A673 (cell line): ENCODE data around the gene GAB1. TPM values are rescaled to one million over a fixed set of nuclear protein-coding genes. Genes with fewer than 3 reads are reported as not detected.

Source experiments
- BruUV-seq: library from RNA; stranded (reverse); fragments of 400-500 nt; replicated peaks from 2 replicates; lab custom pipeline; 2021; lab: Mats Ljungman, UMichigan
- CTCF ChIA-PET: fragments of 300-600 bp; sonication (Branson Sonifier 250); formaldehyde crosslinking; loops from one replicate; lab custom pipeline; 2022; ENCODE audit warnings: antibody characterized with exemption; lab: Charles Lee
- POLR2A ChIA-PET: fragments of 300-600 bp; sonication (Branson Sonifier 250); formaldehyde crosslinking; loops from one replicate; lab custom pipeline; 2022; ENCODE audit warnings: antibody characterized with exemption; ENCODE audit not compliant: low non-redundant PET; lab: Charles Lee
- DNase-seq: peaks from one replicate; pipeline ENCODE4 v3.0.0-alpha.2; 2015; ENCODE audit warnings: low spot score
- H3K27ac ChIP-seq: fragments of 200-600 bp; sonication (generic); 2 replicates; pipeline ENCODE4 v1.5.1; 2016; ENCODE audit warnings: mixed run types, low read depth, mild to moderate bottlenecking, mixed read lengths, antibody characterized with exemption, low read length; ENCODE audit not compliant: poor library complexity, severe bottlenecking
- H3K27me3 ChIP-seq: fragments of 200-600 bp; sonication (generic); replicated peaks from 2 replicates; pipeline ENCODE4 v1.6.1; 2017; ENCODE audit warnings: mixed run types, low read depth, mild to moderate bottlenecking, mixed read lengths, antibody characterized with exemption, low read length; ENCODE audit not compliant: insufficient read depth, poor library complexity
- H3K36me3 ChIP-seq: fragments of 200-600 bp; sonication (generic); 2 replicates; pipeline ENCODE4 v1.6.1; 2016; ENCODE audit warnings: mixed run types, mild to moderate bottlenecking, mixed read lengths, antibody characterized with exemption, low read length; ENCODE audit not compliant: insufficient read depth, poor library complexity, severe bottlenecking
- H3K4me1 ChIP-seq: fragments of 200-600 bp; sonication (generic); 2 replicates; pipeline ENCODE4 v1.6.1; 2017; ENCODE audit warnings: mixed run types, mild to moderate bottlenecking, mixed read lengths, antibody characterized with exemption, low read length; ENCODE audit not compliant: insufficient read depth, poor library complexity, severe bottlenecking
- H3K4me3 ChIP-seq: fragments of 200-600 bp; sonication (generic); 2 replicates; pipeline ENCODE4 v1.5.1; 2016; ENCODE audit warnings: low read depth, mixed run types, mild to moderate bottlenecking, mixed read lengths, low read length; ENCODE audit not compliant: poor library complexity, severe bottlenecking
- H3K9me3 ChIP-seq: fragments of 200-600 bp; sonication (generic); 2 replicates; pipeline ENCODE4 v1.6.1; 2016; ENCODE audit warnings: mixed run types, low read depth, mild to moderate bottlenecking, mixed read lengths, antibody characterized with exemption, low read length; ENCODE audit not compliant: poor library complexity, severe bottlenecking
- CTCF ChIP-seq: fragments of 300-800, 200-600 bp; sonication (generic); conservative IDR thresholded peaks from 2 replicates; pipeline ENCODE4 v1.5.1; 2017; ENCODE audit warnings: low read depth, mild to moderate bottlenecking, antibody characterized with exemption, low read length, moderate library complexity, mixed read lengths
- EZH2 ChIP-seq: fragments of 200-600 bp; sonication (generic); IDR thresholded peaks from 2 replicates; pipeline ENCODE4 v1.6.1; 2017; ENCODE audit warnings: borderline replicate concordance, low read depth, mild to moderate bottlenecking, mixed read lengths, antibody characterized with exemption, low read length; ENCODE audit not compliant: poor library complexity, severe bottlenecking
- intact Hi-C: fragments of 100-400 bp; cut with micrococcal nuclease; formaldehyde crosslinking; loops from one replicate; pipeline ENCODE4 v1.10.0; 2022; ENCODE audit not compliant: unreplicated experiment
- total RNA-seq: library from RNA; stranded (reverse); gene quantifications from 2 replicates; pipeline ENCODE4 v1.2.3, GENCODE V29; 2021

The GAB1 gene
- total RNA-seq, 1 experiment from 2014 or later, result 27.6 TPM

- Histone ChIP-seq H3K4me3 (no peak overlapping the region), H3K9me3 (no peaks in the 10 kb centered on the region), H3K36me3 (no peaks in the 10 kb centered on the region), H3K4me1 (peaks cover 31% of the 10 kb centered on the region), H3K27ac (no peak overlapping the region), H3K27me3 (no peaks in the 10 kb centered on the region)
- TF ChIP-seq EZH2 (no peak), CTCF (no peak)
- ChIA-PET CTCF (no interaction called here), POLR2A (interaction anchor here (0.5 kb wide), 1 partner anchor 10 kb away, joined by 3 read pairs; no protein-coding TSS in a partner anchor)
- intact Hi-C loops, result no loop called here
- BruUV-seq, result no TSS peak
- DNase-seq, result no peak
Measured at GRCh38 chr4:143344774-143345173, 8.1 kb downstream of the GAB1 start.

DNA sequence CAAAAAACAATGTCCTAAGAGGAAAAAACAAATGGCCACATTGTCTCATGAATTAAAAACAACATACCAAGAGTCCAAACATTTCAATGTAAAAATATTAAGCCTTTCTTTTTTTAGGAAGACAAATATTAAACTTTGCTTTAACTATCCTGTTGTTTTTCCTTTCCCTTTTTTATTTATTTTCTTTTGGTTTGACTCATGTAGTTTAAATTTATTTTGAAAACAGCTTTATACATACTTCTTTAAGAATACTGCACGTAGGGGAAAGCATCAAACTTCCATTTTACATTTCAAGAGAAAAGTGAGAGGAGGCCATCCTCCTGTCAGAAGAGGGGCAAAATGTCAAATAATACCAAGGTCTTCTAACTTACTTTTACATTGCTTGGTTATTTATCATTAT lies 8.7 kb downstream of the GAB1 start:
- intact Hi-C loops, result no loop called here
- Histone ChIP-seq H3K27me3 (no peaks in the 10 kb centered on the region), H3K27ac (no peak overlapping the region), H3K36me3 (no peaks in the 10 kb centered on the region), H3K9me3 (no peaks in the 10 kb centered on the region), H3K4me3 (no peak overlapping the region), H3K4me1 (peaks cover 31% of the 10 kb centered on the region)
- CTCF ChIA-PET, result no interaction called here
- no peak for DNase-seq
- POLR2A ChIA-PET, result interaction anchor here (0.5 kb wide), 1 partner anchor 10 kb away, joined by 3 read pairs; no protein-coding TSS in a partner anchor
- no TSS peak for BruUV-seq
- no peak for TF ChIP-seq CTCF
- TF ChIP-seq EZH2, result no peak

DNA sequence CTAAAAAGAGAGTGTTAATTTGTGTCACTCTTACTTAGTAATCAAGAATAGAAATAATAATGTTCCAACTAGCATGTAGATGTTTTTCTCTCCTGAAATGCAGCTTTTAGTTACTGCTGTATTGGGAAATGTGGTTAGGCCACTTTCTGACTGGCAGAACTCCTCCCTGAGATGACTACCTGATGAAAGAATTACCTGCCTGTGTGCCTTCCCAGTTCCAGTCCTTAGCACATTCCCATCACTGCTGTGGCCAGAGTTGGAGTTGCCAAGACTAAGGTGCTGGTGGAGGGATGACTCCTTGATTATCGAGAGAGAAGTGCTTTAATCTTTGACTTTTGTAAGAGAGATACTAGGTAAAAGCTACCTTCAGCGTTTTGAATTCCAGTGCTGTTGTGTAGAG lies 9.5 kb downstream of the GAB1 start:
- H3K9me3 ChIP-seq, result no peaks in the 10 kb centered on the region
- no peak overlapping the region for H3K27ac ChIP-seq
- ChIA-PET CTCF (no interaction called here), POLR2A (no interaction called here)
- H3K4me3 ChIP-seq, result no peak overlapping the region
- no peaks in the 10 kb centered on the region for H3K27me3 ChIP-seq
- no peak for DNase-seq
- no peaks in the 10 kb centered on the region for H3K36me3 ChIP-seq
- intact Hi-C loops, result no loop called here
- no TSS peak for BruUV-seq
- TF ChIP-seq EZH2 (no peak), CTCF (no peak)
- H3K4me1 ChIP-seq, result peaks cover 28% of the 10 kb centered on the region
